IMR-90 (cell line): ENCODE results near the gene ZBTB40. TPM values are rescaled to one million over a fixed set of nuclear protein-coding genes. Genes with fewer than 3 reads are reported as not detected.

Experiments
- ATAC-seq: fragments of 200-7000 bp; cut with Tn5 transposase; 2 replicates; pipeline ENCODE4 v1.9.1; 2020; ENCODE audit warnings: low read depth, mild to moderate bottlenecking, moderate library complexity
- BruUV-seq: library from RNA; stranded (reverse); fragments of 400-500 nt; replicated peaks from 2 replicates; lab custom pipeline; 2021; lab: Mats Ljungman, UMichigan
- CTCF ChIA-PET: fragments of 300-600 bp; formaldehyde crosslinking; extraction: SDS; loops from one replicate; lab custom pipeline; 2021; ENCODE audit warnings: antibody characterized with exemption; lab: Yijun Ruan, JAX
- POLR2A ChIA-PET: fragments of 300-600 bp; sonication (Branson Sonifier 250); formaldehyde crosslinking; loops from one replicate; lab custom pipeline; 2022; ENCODE audit warnings: antibody characterized with exemption; ENCODE audit not compliant: unreplicated experiment; lab: Charles Lee
- DNase-seq: peaks from one replicate; pipeline ENCODE4 v3.0.0; 2013
- H2AFZ ChIP-seq: replicated peaks from 2 replicates; pipeline ENCODE3; 2013; ENCODE audit warnings: low read length, mild to moderate bottlenecking; ENCODE audit not compliant: poor library complexity
- H2AK5ac ChIP-seq: 2 replicates; pipeline ENCODE4 v1.6.1; 2013; ENCODE audit warnings: low read depth, low read length, inconsistent platforms
- H2AK9ac ChIP-seq: replicated peaks from 2 replicates; pipeline ENCODE3; 2013; ENCODE audit warnings: mild to moderate bottlenecking, low read depth, low read length, moderate library complexity; ENCODE audit not compliant: poor library complexity
- H2BK120ac ChIP-seq: 2 replicates; pipeline ENCODE4 v1.6.1; 2013; ENCODE audit warnings: low read depth, low read length, inconsistent platforms
- H2BK15ac ChIP-seq: 3 replicates; pipeline ENCODE4 v1.6.1; 2013; ENCODE audit warnings: low read depth, low read length, inconsistent platforms
- H2BK20ac ChIP-seq: 2 replicates; pipeline ENCODE4 v1.6.1; 2013; ENCODE audit warnings: low read depth, mild to moderate bottlenecking, inconsistent platforms, low read length, moderate library complexity
- H2BK5ac ChIP-seq: 2 replicates; pipeline ENCODE4 v1.6.1; 2013; ENCODE audit warnings: mild to moderate bottlenecking, low read depth, low read length, inconsistent platforms; ENCODE audit not compliant: poor library complexity, severe bottlenecking
- H3K14ac ChIP-seq: replicated peaks from 2 replicates; pipeline ENCODE4 v1.6.1; 2013; ENCODE audit warnings: low read depth, low read length, inconsistent platforms
- H3K18ac ChIP-seq: 2 replicates; pipeline ENCODE4 v1.6.1; 2013; ENCODE audit warnings: low read depth, low read length, control low read depth
- H3K23ac ChIP-seq: 2 replicates; pipeline ENCODE4 v1.6.1; 2013; ENCODE audit warnings: low read depth, low read length, inconsistent platforms
- H3K27ac ChIP-seq: 2 replicates; pipeline ENCODE4 v1.5.1; 2013; ENCODE audit warnings: mild to moderate bottlenecking, control low read depth, low read length; ENCODE audit not compliant: insufficient read depth
- H3K27me3 ChIP-seq: 2 replicates; pipeline ENCODE4 v1.6.1; 2013; ENCODE audit warnings: low read length; ENCODE audit not compliant: control insufficient read depth, insufficient read depth
- H3K36me3 ChIP-seq: 2 replicates; pipeline ENCODE4 v1.6.1; 2013; ENCODE audit warnings: low read length, mixed read lengths; ENCODE audit not compliant: control insufficient read depth, insufficient read depth
- H3K4ac ChIP-seq: 2 replicates; pipeline ENCODE4 v1.6.1; 2013; ENCODE audit warnings: low read depth, low read length, inconsistent platforms
- H3K4me1 ChIP-seq: 2 replicates; pipeline ENCODE4 v1.6.1; 2013; ENCODE audit warnings: low read length, mixed read lengths; ENCODE audit not compliant: control insufficient read depth, insufficient read depth
- H3K4me2 ChIP-seq: 2 replicates; pipeline ENCODE4 v1.6.1; 2013; ENCODE audit warnings: low read depth, mild to moderate bottlenecking, control low read depth, low read length, moderate library complexity
- H3K4me3 ChIP-seq: 2 replicates; pipeline ENCODE4 v1.5.1; 2013; ENCODE audit warnings: low read depth, mild to moderate bottlenecking, control low read depth, low read length, moderate library complexity; ENCODE audit not compliant: insufficient read depth
- H3K56ac ChIP-seq: 2 replicates; pipeline ENCODE4 v1.6.1; 2013; ENCODE audit warnings: low read length, inconsistent platforms; ENCODE audit not compliant: insufficient read depth; ENCODE audit errors: extremely low read depth
- H3K79me1 ChIP-seq, 2 experiments: 2 replicates each; pipeline ENCODE4 v1.6.1; 2013; ENCODE audit warnings: low read length in 2 of 2, inconsistent platforms in 1 of 2, low read depth in 1 of 2
- H3K9ac ChIP-seq: 2 replicates; pipeline ENCODE4 v1.6.1; 2013; ENCODE audit warnings: low read depth, low read length, control low read depth
- H3K9me1 ChIP-seq: 2 replicates; pipeline ENCODE4 v1.6.1; 2013; ENCODE audit warnings: low read length, inconsistent platforms; ENCODE audit not compliant: insufficient read depth
- H3K9me3 ChIP-seq: 2 replicates; pipeline ENCODE4 v1.6.1; 2013; ENCODE audit warnings: low read length; ENCODE audit not compliant: control insufficient read depth, insufficient read depth
- H4K20me1 ChIP-seq: 2 replicates; pipeline ENCODE4 v1.6.1; 2013; ENCODE audit warnings: low read length, inconsistent platforms; ENCODE audit not compliant: insufficient read depth
- H4K5ac ChIP-seq: 2 replicates; pipeline ENCODE4 v1.6.1; 2013; ENCODE audit warnings: mild to moderate bottlenecking, low read depth, low read length, control low read depth
- H4K8ac ChIP-seq, 2 experiments: 2 replicates each; pipeline ENCODE4 v1.6.1; 2013; ENCODE audit warnings: low read depth in 2 of 2, low read length in 2 of 2, control low read depth in 1 of 2, inconsistent platforms in 1 of 2
- H4K91ac ChIP-seq: 2 replicates; pipeline ENCODE4 v1.6.1; 2013; ENCODE audit warnings: low read depth, low read length, inconsistent platforms; ENCODE audit not compliant: insufficient read depth
- BHLHE40 ChIP-seq: fragments of 150-350 bp; IDR thresholded peaks from 2 replicates; pipeline ENCODE4 v1.6.1; 2016; ENCODE audit warnings: mild to moderate bottlenecking, low read depth, low read length
- CEBPB ChIP-seq: IDR thresholded peaks from 2 replicates; pipeline ENCODE4 v1.6.1; 2012; ENCODE audit warnings: low read depth, low read length, improper control_type of control experiment
- CHD1 ChIP-seq: IDR thresholded peaks from 2 replicates; pipeline ENCODE4 v1.6.1; 2012; ENCODE audit warnings: low read depth, low read length, improper control_type of control experiment
- ELK1 ChIP-seq: fragments of 150-350 bp; IDR thresholded peaks from 2 replicates; pipeline ENCODE4 v1.6.1; 2016; ENCODE audit warnings: low read depth, mild to moderate bottlenecking, low read length, moderate library complexity, borderline replicate concordance
- FOS ChIP-seq: fragments of 150-350 bp; IDR thresholded peaks from 2 replicates; pipeline ENCODE4 v1.6.1; 2016; ENCODE audit warnings: low read depth, low read length
- MAFK ChIP-seq: IDR thresholded peaks from 2 replicates; pipeline ENCODE4 v1.6.1; 2012; ENCODE audit warnings: low read depth, low read length, improper control_type of control experiment
- MAZ ChIP-seq: IDR thresholded peaks from 2 replicates; pipeline ENCODE4 v1.6.1; 2012; ENCODE audit warnings: low read depth, mild to moderate bottlenecking, low read length, improper control_type of control experiment, moderate library complexity, borderline replicate concordance
- MXI1 ChIP-seq: IDR thresholded peaks from 2 replicates; pipeline ENCODE4 v1.6.1; 2012; ENCODE audit warnings: low read depth, mild to moderate bottlenecking, low read length, moderate library complexity, borderline replicate concordance
- NFE2L2 ChIP-seq: fragments of 150-350 bp; IDR thresholded peaks from 2 replicates; pipeline ENCODE4 v1.6.1; 2016; ENCODE audit warnings: low read depth, mild to moderate bottlenecking, low read length
- POLR2A ChIP-seq: IDR thresholded peaks from 2 replicates; pipeline ENCODE4 v1.6.1; 2012; ENCODE audit warnings: mild to moderate bottlenecking, low read depth, low read length
- RAD21 ChIP-seq: IDR thresholded peaks from 2 replicates; pipeline ENCODE4 v1.6.1; 2012; ENCODE audit warnings: low read length, improper control_type of control experiment
- RCOR1 ChIP-seq: IDR thresholded peaks from 2 replicates; pipeline ENCODE4 v1.6.1; 2012; ENCODE audit warnings: mild to moderate bottlenecking, low read length, improper control_type of control experiment; ENCODE audit not compliant: insufficient replicate concordance
- RFX5 ChIP-seq: IDR thresholded peaks from 2 replicates; pipeline ENCODE4 v1.8.0; 2012; ENCODE audit warnings: low read depth, mild to moderate bottlenecking, low read length, moderate library complexity
- WGBS, 2 experiments: methylation state at CpG; one replicate each; pipeline versions ENCODE4 v1.1.5 to v1.1.7; 2013; ENCODE audit warnings: missing lambda C conversion rate in 2 of 2; ENCODE audit not compliant: insufficient read length in 1 of 2; ENCODE audit errors: extremely low coverage in 2 of 2; 5-methylcytosine and 5-hydroxymethylcytosine counted together
- dilution Hi-C: fragments of 300-500 bp; cut with HindIII; formaldehyde crosslinking; loops from one replicate; pipeline ENCODE4 v1.14.3; 2018; ENCODE audit warnings: low sequenced_read_pairs; ENCODE audit not compliant: unreplicated experiment
- in situ Hi-C: fragments of 300-500 bp; cut with MboI; formaldehyde crosslinking; loops from 3 replicates; pipeline ENCODE4 v1.14.3; 2019; ENCODE audit warnings: low sequenced_read_pairs, inconsistent platforms, mixed read lengths
- intact Hi-C: fragments of 100-400 bp; cut with micrococcal nuclease; formaldehyde crosslinking; loops from 2 replicates; pipeline ENCODE4 v1.10.0; 2022
- polyA plus RNA-seq, 3 experiments: library from polyadenylated mRNA; depleted of rRNA; stranded (reverse); fragments of >200 nt; gene quantifications; 2 replicates each; pipeline ENCODE4 v1.2.3, GENCODE V29; 2012; ENCODE audit warnings: low replicate concordance in 1 of 3
- total RNA-seq: library from RNA; depleted of rRNA; stranded (reverse); fragments of >200 nt; gene quantifications from 2 replicates; pipeline ENCODE4 v1.2.3, GENCODE V29; 2012
- TF ChIP-seq, protein P1 (sequence below): fragments of 150-350 bp; IDR thresholded peaks from 2 replicates; pipeline ENCODE4 v1.6.1; 2017; ENCODE audit warnings: mild to moderate bottlenecking, antibody characterized with exemption, low read length, low read depth
- TF ChIP-seq, protein P2 (sequence below): conservative IDR thresholded peaks from 2 replicates; pipeline ENCODE4 v1.5.1; 2012; ENCODE audit warnings: mild to moderate bottlenecking, low read depth, low read length, improper control_type of control experiment

ZBTB40 gene
- total and polyA plus RNA-seq, 2 of the 4 experiments (the other 2 are of a cell fraction) = 6.0 to 9.7 TPM

- Histone ChIP-seq H3K36me3 (no peaks in the 10 kb centered on the region), H2AK5ac (no peak overlapping the region), H2BK120ac (no peak overlapping the region), H3K27ac (no peak overlapping the region), H3K27me3 (no peaks in the 10 kb centered on the region), H3K79me1 (peaks cover 29 to 30% of the 10 kb centered on the region in 2 experiments; a peak in 3 of 4 replicates), H4K5ac (no peak overlapping the region), H3K4me2 (no peak overlapping the region), H3K9me3 (peaks cover 4% of the 10 kb centered on the region), H4K91ac (no peak overlapping the region), H3K4ac (no peak overlapping the region), H3K14ac (no peak overlapping the region), H3K4me1 (peaks cover 2% of the 10 kb centered on the region; the same call in 1 of the 2 replicates), H2AK9ac (no peak overlapping the region), H3K9me1 (no peaks in the 10 kb centered on the region; the same call in 1 of the 2 replicates), H3K23ac (no peak overlapping the region), H2BK5ac (no peak overlapping the region), H3K4me3 (no peak overlapping the region), H2BK20ac (no peak overlapping the region), H2BK15ac (no peak overlapping the region), H3K18ac (no peak overlapping the region), H3K9ac (no peak overlapping the region), H2AFZ (no peak overlapping the region), H4K8ac (no peak overlapping the region), H3K56ac (no peak overlapping the region), H4K20me1 (peaks cover 8% of the 10 kb centered on the region; the same call in 1 of the 2 replicates)
- intact Hi-C loops = no loop called here
- DNase-seq = no peak
- in situ Hi-C loops = no loop called here
- dilution Hi-C loops = no loop called here
- BruUV-seq = no TSS peak
- ChIA-PET CTCF (interaction anchor here (0.7 kb wide), 1 partner anchor 30 kb away, joined by 3 read pairs; no protein-coding TSS in a partner anchor), POLR2A (no interaction called here)
- WGBS, 2 experiments = 63% methylated on average over 1 of the region's 6 CpGs; no CpG with 5 or more reads in 1 of the 2 experiments
- ATAC-seq = no peak
- TF ChIP-seq, protein P1, sequence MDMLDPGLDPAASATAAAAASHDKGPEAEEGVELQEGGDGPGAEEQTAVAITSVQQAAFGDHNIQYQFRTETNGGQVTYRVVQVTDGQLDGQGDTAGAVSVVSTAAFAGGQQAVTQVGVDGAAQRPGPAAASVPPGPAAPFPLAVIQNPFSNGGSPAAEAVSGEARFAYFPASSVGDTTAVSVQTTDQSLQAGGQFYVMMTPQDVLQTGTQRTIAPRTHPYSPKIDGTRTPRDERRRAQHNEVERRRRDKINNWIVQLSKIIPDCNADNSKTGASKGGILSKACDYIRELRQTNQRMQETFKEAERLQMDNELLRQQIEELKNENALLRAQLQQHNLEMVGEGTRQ = no peak
- no peak for TF ChIP-seq RAD21
- no peak for TF ChIP-seq CHD1
- no peak for TF ChIP-seq POLR2A
- no peak for TF ChIP-seq ELK1
- no peak for TF ChIP-seq MAZ
- TF ChIP-seq RCOR1 = no peak
- no peak for TF ChIP-seq FOS
- TF ChIP-seq BHLHE40 = no peak
- TF ChIP-seq MAFK = no peak
- TF ChIP-seq, protein P2, sequence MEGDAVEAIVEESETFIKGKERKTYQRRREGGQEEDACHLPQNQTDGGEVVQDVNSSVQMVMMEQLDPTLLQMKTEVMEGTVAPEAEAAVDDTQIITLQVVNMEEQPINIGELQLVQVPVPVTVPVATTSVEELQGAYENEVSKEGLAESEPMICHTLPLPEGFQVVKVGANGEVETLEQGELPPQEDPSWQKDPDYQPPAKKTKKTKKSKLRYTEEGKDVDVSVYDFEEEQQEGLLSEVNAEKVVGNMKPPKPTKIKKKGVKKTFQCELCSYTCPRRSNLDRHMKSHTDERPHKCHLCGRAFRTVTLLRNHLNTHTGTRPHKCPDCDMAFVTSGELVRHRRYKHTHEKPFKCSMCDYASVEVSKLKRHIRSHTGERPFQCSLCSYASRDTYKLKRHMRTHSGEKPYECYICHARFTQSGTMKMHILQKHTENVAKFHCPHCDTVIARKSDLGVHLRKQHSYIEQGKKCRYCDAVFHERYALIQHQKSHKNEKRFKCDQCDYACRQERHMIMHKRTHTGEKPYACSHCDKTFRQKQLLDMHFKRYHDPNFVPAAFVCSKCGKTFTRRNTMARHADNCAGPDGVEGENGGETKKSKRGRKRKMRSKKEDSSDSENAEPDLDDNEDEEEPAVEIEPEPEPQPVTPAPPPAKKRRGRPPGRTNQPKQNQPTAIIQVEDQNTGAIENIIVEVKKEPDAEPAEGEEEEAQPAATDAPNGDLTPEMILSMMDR = no peak
- TF ChIP-seq CEBPB = no peak
- no peak for TF ChIP-seq MXI1
- TF ChIP-seq NFE2L2 = no peak
- TF ChIP-seq RFX5 = no peak
Observed at GRCh38 chr1:22461678-22462527, 10.3 kb downstream of the ZBTB40 start.
